GM12875 (cell line): ENCODE measurements around the gene COL21A1.

Source experiments
- H3K4me3 ChIP-seq: one replicate; pipeline ENCODE4 v1.5.1; 2011; ENCODE audit warnings: low read depth, low read length, control low read depth
- CTCF ChIP-seq: IDR thresholded peaks from 2 replicates; pipeline ENCODE4 v1.5.1; 2011; ENCODE audit warnings: low read depth, mild to moderate bottlenecking, control low read depth, inconsistent platforms, low read length, moderate library complexity, borderline replicate concordance; ENCODE audit not compliant: insufficient read depth

Gene COL21A1

GRCh38 chr6:56282391-56282790 is 35.0 kb upstream of the COL21A1 start:
- no peak overlapping the region for H3K4me3 ChIP-seq
- no peak for TF ChIP-seq CTCF

GRCh38 chr6:56280126-56280525 is 32.7 kb upstream of the COL21A1 start:
- no peak for TF ChIP-seq CTCF
- no peak overlapping the region for H3K4me3 ChIP-seq

GRCh38 chr6:56279331-56280080 is 32.1 kb upstream of the COL21A1 start:
- no peak for TF ChIP-seq CTCF
- no peak overlapping the region for H3K4me3 ChIP-seq

GRCh38 chr6:56278171-56278591 is 30.8 kb upstream of the COL21A1 start:
- no peak for TF ChIP-seq CTCF
- H3K4me3 ChIP-seq: no peak overlapping the region

GRCh38 chr6:56270812-56271441 is 23.5 kb upstream of the COL21A1 start:
- no peak overlapping the region for H3K4me3 ChIP-seq
- no peak for TF ChIP-seq CTCF

- H3K4me3 ChIP-seq: no peak overlapping the region
- TF ChIP-seq CTCF: no peak
Observed at GRCh38 chr6:56268266-56268665, 20.9 kb upstream of the COL21A1 start.

GRCh38 chr6:56266011-56266410 is 18.6 kb upstream of the COL21A1 start:
- no peak for TF ChIP-seq CTCF
- no peak overlapping the region for H3K4me3 ChIP-seq
